ENCODE results near the gene TTLL13.
"Not testable (repeated sequence)": the region's sequence is repeated elsewhere in the genome, so short reads cannot be mapped to it uniquely, and the experiment has no call there.

TTLL13 gene

DNA sequence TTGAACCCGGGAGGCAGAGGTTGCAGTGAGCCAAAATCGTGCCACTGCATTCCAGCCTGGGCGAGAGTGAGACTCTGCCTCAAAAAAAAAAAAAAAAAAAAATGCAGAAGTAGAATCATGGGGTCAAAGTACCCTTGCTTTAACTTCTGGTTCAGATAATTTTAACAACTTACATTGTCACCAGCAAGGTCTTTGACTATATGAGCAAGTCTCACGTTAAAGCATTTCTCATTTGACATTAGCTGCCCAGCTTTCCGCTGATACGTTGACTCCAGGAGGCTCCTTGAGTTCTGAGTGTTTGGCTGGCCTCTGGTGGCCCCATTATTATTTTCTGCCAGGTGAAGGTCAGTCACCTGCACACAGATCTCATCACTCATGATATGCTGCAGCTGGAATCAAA, 32.3 kb downstream of the TTLL13 start:
- DNase-seq (ENCODE audit: low spot score): not testable (repeated sequence)

DNA sequence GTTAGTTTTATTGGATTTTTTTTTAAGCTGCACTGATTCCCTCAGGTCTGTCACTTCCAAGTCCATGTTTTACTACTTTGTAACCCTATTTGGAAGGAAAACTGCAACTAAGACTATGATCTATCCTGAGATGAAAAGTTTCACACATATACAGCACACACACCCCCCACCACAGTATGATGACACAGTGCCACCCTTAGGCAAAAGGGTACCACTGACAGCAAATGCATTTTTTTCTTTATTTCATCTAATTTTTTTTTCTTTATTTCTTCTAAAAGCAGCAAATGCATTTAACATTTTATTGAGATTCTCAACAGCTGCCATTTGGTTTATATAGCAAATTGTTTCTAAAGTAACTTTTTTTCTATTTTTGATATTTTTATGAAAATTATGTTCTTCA, 37.3 kb downstream of the TTLL13 start:
- peak; percentile 38 for DNase-seq (ENCODE audit: low spot score)

DNA sequence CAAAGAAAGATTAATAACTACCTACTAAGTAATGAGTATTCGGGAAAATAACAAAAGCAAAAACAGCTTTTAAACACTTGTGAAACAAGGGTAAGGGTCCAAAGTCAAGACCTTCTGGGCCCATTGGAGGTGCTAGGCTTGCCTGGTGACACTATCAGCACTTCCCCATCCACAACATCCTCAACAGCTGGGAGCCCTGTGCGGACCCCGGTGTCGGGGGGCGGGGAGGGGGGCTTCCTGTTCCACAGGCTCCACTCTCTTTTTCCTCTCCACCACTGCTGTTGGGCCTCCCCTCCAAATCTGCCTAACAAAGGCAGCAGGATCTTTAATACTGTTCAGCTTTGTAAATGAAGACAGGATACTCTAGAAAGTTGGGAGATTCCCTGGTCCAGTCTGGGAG, 37.7 kb downstream of the TTLL13 start:
- DNase-seq (ENCODE audit: low spot score): no peak

DNA sequence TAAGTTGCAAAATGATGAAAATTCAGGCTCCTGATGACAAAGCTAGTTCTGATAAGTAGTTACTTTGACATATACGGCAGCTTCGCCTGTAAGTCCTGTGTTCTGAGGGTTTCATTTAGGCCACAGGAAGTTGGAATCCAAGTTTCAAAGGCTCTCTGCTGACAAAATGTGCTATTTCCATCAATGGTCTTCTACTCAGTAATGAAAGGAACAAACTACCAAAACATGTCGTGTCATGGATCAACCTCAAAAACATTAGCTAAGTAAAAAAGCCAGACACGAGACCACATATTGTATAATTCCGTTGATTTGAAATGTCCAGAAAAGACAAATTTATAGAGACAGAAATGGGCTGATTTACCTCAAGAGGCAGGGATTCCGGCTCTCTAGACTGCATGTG, 38.6 kb downstream of the TTLL13 start:
- no peak for DNase-seq (ENCODE audit: low spot score)

DNA sequence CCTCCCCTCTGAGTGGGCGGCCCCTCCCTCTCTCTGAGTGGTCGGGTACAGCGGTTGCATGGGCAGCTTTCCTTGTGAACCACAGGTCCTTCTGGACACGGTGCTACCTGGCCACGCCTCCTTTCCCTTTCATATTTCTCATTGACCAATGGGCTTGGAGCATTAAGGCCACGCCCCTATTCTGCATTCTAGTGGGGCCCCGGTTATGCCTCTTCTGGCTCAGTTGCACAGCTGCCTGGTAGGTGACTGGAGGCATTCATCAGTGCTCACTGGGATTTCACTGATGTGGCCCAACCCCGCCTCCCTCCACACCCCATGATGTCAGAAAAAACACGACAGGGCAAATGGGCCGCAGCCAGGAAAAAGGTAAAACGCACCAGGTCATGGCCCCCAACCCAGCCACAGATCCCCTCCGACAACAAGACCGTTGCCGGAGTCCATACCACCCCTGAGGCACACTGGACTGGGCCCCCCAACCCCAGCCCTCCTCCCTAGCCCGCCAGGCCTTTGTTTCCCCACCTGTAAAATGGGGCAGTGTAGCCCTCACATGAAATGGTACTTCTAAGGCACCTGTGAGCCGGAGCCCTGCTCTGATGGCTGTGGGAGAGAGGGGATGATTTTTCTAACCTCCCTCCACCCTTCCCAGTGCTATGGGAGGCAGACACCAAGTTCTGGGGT, 42.5 kb downstream of the TTLL13 start:
- no peak for DNase-seq (ENCODE audit: low spot score)

DNA sequence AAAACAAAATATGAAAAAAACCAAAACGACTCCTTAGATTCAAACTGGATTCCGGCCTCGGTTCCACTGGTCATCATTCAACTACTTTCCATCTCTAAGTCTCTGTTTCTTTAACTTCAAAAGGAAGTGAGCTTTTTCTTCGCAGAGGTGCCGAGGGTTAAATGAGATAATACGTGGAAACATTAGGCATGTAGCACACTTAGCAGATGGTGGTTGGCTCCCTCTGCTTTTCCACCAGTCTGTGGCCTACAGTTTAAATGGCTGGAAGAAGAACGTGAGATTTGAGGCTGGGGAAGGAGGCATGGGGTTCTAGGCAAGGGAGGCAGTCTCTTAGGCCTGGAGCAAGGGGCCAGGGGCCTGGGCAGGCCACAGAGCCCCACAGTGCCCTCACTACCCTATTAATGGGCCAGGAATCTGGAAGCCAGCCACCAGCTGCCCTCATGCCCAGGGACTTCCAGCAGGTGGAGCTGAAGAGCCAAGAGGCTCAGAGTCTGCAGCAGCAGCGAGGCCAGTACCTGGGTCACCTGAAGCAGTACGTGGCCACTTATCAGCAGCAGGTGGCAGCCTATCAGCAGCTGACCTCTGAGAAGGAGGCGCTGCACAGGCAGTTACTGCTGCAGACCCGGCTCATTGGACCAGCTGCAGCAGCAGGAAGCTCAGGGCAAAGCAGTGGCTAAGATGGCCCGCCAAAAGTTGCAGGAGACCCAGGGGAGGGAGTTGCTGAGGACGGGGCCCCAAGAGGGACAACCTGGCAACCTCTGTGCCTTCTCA, 43.9 kb downstream of the TTLL13 start:
- peak; percentile 33 for DNase-seq (ENCODE audit: low spot score)

DNA sequence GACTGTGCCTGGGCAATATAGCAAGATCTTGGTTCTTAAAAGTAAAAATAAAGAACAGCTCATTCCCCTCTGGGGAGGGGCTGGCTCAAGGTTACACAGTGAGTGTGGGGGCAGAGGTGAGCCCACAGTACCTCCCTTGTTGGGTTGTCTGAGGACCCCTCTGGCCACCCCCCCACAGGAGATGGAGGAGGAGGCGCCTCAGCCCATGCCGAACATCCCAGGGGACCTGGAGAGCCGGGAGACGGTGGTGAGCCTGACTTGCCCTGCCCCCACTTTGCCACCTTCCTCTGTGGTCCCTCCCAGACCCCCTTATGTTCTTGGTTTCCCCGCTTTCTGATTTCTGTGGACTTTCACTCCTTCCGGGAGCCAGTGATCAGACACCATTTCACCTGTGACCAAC, 44.8 kb downstream of the TTLL13 start:
- no peak for DNase-seq (ENCODE audit: low spot score)

DNA sequence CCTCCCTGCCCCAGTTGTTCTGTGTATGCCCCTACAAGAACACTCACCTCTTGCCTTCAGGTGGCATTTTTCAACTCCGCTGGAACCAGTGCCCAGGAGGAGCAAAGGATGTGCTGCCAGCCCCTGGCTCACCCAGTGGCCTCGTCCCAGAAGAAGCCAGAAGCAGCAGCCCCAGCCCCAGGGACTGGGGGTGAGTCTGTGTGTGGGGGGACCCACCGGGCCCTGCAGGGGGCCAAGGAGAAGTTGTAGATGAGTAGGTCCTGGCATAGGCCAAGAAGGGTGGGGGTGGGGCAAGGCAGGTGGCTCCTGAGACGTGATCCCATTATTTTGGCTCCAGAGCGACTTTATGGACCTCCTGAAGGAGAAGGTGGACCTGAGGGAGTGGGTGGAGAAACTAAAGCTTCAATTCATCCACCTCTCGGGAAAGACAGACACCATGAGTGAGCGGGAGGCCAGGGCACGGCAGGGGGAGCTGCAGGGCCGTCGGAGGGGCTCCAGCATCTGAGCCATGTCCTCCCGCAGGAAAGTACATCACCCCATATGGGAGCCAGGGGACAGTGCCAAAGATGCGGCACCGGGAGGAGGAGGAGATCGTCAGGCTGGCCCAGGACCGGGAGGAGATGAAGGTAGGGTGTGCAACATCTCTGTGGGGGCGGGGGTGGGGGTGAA, 45.4 kb downstream of the TTLL13 start:
- no peak for DNase-seq (ENCODE audit: low spot score)

DNA sequence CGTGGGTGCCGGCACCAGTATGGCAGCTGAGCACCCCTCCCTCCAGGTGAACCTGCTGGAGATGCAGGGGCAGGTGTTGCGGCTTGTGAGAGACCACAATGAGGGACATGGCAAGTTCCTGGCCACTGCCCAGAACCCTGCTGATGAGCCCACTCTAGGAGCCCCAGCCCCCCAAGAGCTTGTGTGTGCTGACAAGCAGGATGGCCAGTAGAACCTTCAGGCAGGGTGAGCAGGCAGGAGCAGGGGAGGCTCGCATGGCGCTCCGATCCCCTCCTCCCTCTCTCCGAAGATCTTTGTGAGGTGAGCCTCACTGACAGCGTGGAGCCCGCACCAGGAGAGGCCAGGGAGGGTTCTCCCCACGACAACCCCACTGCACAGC, 45.9 kb downstream of the TTLL13 start:
- DNase-seq (ENCODE audit: low spot score): no peak

DNA sequence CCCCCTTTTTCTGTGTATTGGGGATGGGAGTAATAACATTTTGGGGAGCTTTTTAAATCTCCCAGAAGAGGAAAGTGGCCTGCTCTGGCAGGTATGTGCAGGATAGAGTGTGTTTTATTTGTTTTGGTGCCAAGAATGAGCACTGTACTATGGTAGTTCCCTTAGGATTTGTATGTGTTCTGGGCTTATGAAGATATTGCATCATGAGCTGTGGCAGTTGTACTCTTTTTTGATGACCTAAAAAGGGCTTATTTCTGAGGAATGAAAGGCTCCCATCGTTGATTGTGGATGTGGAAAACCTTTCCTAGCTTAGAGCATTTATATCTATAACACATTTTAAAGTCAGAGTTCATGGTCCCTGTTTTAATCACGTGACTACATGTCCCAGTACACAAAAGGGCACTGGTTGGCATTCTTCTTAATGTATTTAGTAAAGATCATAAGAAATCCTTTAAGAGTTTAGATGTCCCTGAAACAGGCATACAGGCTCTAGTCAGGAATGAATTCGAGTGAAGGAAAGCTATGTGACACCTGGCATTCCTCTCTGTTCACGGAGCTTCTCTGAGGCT, 47.0 kb downstream of the TTLL13 start:
- not testable (repeated sequence) for DNase-seq (ENCODE audit: low spot score)

DNA sequence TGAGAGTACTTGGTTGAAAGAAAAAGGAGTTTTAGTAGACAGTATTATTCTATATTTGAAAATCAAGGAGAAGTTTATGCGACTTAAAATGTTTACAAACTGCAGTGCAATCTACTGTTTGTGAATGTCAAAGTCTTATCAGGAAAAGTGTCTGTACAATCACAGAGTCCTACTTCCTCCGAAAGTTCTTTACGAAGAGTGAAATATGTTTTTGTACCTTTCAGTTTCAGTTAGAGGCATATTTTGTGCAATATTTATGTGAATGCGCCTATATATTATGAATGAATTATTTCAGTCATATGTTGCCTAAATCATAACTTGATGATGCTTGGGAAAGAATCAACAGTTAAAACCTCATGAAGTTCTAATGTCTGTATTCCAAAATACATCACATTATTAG, 47.7 kb downstream of the TTLL13 start:
- no peak for DNase-seq (ENCODE audit: low spot score)

DNA sequence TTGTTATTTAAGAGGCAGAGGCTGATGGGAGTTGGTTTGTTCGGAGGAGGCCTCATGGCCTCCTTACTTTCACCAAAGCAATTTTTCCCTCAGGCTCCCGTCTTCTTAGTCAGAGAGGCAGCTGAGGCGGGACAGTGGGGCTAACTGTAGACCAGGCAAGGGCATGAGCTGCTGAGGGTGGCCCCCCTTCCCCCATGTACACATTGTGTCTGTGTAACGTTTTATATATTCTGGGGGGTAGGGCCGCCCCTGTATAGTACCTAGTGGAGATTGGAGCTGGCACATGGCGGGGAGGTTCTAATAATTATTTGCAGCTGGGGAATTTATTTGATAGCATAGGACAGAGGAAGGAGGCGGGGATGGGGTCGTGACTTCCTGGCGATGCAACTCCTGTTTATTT, 51.2 kb downstream of the TTLL13 start:
- DNase-seq (ENCODE audit: low spot score): no peak

DNA sequence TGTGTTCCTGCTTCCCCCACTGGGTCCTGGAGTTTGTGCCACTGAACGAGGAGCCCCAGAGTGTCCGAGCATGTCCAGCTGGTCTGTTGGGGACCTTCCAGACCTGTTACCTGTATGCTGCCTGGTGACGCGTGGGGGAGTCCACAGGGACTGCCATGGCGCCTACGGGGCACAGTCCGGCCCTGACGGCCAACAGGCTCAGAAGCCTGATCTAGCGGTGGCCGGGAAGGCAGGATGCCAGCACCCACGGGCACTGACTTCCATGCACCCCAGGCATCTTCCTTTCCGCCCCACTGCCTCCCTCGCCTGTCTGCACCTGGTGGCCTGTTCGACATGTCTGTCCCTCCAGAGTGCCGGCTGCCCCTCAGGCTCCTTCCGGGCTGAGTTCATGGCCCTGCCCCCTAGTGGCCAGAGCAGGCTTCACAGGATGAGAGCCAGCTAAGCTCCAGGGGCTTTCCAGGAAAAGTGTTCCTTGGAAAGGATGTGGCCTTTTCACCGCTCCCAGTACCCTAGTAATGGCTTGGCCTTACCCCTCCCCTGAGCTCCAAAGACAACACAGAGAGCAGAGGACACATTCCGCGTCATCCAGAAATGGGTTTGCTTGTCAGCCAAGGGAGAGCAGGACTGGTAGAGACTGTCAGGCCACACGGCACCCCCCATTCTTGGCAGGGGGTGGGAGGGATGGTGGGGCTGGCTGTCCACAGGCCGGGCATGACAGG, 51.8 kb downstream of the TTLL13 start:
- DNase-seq (ENCODE audit: low spot score): peak; percentile 58

DNA sequence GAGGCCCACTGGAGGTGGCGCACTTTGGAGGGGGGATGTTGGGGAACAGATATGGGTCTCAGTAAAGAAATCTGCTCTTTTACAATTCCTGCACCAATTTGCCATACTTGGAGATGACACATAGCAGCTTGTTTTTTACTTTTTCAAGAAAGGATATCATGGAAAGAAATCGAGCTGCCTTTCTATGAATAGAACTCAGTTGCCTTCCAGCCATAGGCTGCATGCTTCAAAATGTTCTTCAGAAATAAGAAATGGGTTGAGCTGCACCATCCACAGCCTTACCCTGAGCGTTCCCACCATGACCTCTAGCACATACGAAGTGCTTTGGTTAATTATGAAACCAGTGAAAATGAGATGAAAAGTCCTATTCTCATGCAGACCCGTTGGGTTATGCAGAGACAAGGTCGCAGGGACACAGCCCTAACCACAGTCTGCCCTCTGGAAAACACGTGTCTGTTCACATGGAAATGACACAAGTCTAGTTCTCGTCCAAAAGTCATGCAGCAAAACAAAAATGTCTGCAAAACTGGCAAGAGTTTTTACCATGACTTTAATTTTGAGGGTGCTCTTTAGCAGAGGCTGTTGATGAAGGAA, 52.4 kb downstream of the TTLL13 start:
- no peak for DNase-seq (ENCODE audit: low spot score)

DNA sequence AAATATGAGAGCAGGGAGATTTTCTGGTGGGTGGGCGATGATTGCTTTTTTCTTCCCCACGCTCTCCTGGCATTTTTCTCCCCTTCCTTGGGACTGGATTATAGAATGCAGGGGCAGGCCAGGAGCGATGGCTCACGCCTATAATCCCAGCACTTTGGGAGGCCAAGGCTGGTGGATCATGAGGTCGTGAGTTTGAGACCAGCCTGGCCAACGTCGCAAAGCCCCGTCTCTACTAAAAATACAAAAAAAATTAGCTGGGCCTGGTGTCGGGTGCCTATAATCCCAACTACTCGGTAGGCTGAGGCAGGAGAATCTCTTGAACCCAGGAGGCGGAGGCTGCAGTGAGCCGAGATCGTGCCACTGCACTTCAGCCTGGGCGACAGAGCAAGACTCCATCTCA, 56.0 kb downstream of the TTLL13 start:
- not testable (repeated sequence) for DNase-seq (ENCODE audit: low spot score)

DNA sequence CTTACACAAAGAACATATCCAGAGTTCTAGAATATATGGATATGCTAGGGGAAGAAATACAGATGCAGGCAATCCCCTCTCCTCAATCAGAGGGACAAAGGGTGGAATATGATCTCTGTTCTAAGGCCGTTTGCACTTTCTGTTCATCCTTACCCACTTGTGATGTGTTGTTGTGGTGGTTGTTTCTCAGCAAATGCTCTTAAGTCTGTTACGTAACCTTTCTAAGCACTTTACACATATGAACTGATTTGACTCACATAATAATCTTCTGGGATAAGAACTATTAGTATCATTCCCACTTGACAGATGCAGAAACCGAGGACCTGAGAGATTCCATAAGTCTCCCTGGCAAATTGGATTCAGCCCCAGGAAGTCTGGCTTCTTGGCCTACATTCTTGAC, 56.6 kb downstream of the TTLL13 start:
- DNase-seq (ENCODE audit: low spot score): no peak

DNA sequence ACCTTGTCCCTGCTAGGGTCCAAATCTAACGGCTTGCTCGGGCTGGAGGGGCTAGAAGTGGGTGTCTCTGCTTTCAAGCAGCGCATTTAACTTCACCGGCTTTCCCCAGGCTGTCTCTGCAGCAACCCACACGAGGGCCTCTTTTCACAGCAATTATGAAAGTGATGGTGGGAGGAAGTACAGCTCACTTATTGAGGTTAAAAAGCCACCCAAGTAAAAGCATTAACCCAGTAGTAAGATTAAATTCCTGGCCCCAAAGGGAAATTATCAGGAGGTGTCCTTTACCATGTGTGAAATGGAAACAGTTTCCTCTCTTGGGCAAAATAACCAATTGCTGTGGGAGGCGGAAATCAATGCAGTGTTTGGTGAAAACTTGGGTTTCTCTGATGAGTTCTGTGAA, 57.2 kb downstream of the TTLL13 start:
- DNase-seq (ENCODE audit: low spot score): no peak

DNA sequence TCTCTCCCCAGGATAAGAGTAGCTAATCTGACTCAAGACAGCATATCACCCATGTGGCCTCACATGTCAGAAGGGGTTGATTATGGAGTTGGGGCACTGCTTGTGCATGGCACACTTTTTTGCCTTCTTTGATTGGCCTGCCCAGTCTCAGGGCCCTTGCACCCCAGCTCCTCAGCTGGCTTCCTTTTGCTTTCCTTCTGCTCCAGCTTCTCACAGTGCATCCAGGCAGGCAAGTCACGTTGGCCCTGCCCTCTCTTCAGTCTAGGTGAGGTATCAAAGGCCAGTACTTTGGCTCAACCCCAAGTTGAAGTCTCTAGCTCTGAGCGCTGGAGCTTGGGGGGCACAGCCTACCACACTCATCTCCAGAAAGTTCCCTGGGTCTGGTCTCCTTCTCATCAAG, 58.3 kb downstream of the TTLL13 start:
- no peak for DNase-seq (ENCODE audit: low spot score)

DNA sequence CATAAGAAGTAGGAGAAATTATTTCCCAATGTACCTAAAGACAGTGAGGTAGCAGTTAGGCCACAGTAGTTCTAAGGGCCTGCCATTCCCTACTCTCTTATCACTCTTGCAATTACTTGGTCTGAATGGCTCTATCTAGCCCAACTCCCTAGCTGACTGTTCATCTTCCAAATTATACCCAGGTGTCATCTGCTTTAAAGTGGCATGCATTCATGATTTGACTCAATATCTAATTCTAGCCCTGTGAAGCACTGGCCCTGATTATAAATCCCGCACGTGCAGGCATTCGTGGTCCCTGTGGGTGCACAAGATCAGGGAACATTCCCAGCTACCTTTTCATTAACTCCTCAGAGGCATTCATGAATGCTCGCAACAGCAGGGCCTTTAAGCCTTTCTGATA, 59.7 kb downstream of the TTLL13 start:
- DNase-seq (ENCODE audit: low spot score): no peak
